ENCODE results near the gene FAIM2. TPM values are rescaled to one million over a fixed set of nuclear protein-coding genes. Genes with fewer than 3 reads are reported as not detected.

FAIM2 gene
- total and polyA plus RNA-seq, 2 experiments from 2014 or later: 0.61 to 2.0 TPM

- TF ChIP-seq, protein P1, sequence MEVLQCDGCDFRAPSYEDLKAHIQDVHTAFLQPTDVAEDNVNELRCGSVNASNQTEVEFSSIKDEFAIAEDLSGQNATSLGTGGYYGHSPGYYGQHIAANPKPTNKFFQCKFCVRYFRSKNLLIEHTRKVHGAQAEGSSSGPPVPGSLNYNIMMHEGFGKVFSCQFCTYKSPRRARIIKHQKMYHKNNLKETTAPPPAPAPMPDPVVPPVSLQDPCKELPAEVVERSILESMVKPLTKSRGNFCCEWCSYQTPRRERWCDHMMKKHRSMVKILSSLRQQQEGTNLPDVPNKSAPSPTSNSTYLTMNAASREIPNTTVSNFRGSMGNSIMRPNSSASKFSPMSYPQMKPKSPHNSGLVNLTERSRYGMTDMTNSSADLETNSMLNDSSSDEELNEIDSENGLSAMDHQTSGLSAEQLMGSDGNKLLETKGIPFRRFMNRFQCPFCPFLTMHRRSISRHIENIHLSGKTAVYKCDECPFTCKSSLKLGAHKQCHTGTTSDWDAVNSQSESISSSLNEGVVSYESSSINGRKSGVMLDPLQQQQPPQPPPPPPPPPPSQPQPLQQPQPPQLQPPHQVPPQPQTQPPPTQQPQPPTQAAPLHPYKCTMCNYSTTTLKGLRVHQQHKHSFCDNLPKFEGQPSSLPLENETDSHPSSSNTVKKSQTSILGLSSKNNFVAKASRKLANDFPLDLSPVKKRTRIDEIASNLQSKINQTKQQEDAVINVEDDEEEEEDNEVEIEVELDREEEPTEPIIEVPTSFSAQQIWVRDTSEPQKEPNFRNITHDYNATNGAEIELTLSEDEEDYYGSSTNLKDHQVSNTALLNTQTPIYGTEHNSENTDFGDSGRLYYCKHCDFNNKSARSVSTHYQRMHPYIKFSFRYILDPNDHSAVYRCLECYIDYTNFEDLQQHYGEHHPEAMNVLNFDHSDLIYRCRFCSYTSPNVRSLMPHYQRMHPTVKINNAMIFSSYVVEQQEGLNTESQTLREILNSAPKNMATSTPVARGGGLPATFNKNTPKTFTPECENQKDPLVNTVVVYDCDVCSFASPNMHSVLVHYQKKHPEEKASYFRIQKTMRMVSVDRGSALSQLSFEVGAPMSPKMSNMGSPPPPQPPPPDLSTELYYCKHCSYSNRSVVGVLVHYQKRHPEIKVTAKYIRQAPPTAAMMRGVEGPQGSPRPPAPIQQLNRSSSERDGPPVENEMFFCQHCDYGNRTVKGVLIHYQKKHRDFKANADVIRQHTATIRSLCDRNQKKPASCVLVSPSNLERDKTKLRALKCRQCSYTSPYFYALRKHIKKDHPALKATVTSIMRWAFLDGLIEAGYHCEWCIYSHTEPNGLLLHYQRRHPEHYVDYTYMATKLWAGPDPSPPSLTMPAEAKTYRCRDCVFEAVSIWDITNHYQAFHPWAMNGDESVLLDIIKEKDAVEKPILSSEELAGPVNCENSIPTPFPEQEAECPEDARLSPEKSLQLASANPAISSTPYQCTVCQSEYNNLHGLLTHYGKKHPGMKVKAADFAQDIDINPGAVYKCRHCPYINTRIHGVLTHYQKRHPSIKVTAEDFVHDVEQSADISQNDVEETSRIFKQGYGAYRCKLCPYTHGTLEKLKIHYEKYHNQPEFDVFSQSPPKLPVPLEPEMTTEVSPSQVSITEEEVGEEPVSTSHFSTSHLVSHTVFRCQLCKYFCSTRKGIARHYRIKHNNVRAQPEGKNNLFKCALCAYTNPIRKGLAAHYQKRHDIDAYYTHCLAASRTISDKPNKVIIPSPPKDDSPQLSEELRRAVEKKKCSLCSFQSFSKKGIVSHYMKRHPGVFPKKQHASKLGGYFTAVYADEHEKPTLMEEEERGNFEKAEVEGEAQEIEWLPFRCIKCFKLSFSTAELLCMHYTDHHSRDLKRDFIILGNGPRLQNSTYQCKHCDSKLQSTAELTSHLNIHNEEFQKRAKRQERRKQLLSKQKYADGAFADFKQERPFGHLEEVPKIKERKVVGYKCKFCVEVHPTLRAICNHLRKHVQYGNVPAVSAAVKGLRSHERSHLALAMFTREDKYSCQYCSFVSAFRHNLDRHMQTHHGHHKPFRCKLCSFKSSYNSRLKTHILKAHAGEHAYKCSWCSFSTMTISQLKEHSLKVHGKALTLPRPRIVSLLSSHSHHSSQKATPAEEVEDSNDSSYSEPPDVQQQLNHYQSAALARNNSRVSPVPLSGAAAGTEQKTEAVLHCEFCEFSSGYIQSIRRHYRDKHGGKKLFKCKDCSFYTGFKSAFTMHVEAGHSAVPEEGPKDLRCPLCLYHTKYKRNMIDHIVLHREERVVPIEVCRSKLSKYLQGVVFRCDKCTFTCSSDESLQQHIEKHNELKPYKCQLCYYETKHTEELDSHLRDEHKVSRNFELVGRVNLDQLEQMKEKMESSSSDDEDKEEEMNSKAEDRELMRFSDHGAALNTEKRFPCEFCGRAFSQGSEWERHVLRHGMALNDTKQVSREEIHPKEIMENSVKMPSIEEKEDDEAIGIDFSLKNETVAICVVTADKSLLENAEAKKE (CRISPR knock-in tag; IDR thresholded peaks at IDR 0.05): no peak
- no peak for TF ChIP-seq NANOG (IDR thresholded peaks at IDR 0.05; ENCODE audit: borderline replicate concordance)
- TF ChIP-seq, protein P2, sequence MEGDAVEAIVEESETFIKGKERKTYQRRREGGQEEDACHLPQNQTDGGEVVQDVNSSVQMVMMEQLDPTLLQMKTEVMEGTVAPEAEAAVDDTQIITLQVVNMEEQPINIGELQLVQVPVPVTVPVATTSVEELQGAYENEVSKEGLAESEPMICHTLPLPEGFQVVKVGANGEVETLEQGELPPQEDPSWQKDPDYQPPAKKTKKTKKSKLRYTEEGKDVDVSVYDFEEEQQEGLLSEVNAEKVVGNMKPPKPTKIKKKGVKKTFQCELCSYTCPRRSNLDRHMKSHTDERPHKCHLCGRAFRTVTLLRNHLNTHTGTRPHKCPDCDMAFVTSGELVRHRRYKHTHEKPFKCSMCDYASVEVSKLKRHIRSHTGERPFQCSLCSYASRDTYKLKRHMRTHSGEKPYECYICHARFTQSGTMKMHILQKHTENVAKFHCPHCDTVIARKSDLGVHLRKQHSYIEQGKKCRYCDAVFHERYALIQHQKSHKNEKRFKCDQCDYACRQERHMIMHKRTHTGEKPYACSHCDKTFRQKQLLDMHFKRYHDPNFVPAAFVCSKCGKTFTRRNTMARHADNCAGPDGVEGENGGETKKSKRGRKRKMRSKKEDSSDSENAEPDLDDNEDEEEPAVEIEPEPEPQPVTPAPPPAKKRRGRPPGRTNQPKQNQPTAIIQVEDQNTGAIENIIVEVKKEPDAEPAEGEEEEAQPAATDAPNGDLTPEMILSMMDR (conservative IDR thresholded peaks at IDR 0.05; ENCODE audit: low read depth in 2 of 2): no peak
These were observed 57.7 kb downstream of the FAIM2 start (continued) for GRCh38 chr12:49846032-49846431.

DNA sequence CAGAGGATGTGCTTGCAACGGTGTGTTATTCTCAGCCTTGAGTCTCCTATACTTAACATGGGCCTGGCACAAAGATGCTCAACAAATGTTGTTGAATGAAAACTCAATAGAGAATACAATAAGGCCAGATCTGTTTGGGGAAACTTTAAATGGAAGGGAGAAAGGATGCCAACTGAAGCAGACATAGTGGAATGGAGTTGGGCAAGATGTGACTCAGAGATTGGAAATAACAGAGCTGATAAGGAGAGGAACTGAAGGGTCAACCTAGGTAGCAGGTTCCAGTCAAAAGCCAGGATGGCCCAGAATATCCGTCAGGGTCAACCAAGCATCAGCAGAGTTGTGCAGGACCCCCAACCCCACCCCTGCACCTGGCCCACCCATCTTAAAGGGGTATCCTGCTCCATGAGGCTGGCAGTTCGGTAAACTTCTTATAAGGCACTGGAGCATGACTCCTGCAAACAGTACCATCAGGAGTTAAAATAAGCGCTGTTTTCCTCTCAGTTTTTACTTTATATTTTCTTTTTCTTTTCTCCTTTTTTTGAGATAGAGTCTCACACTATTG lies 59.7 kb downstream of the FAIM2 start:
- Histone ChIP-seq H3K27ac (ENCODE audit: low read depth) (no peak overlapping the region; the same call in 1 of the 2 replicates), H3K36me3 (ENCODE audit: insufficient read depth) (no peaks in the 10 kb centered on the region), H3F3A (replicated peaks; ENCODE audit: low read depth) (peaks cover 11% of the 10 kb centered on the region), H4K20me1 (replicated peaks; ENCODE audit: insufficient read depth) (no peaks in the 10 kb centered on the region), H3K4me3 (no peak overlapping the region; the same call in 1 of the 2 replicates), H2AFZ (no peak overlapping the region), H3K9me2 (ENCODE audit: insufficient read depth) (no peaks in the 10 kb centered on the region), H3K4me2 (peak overlapping the region; percentile 94; the same call in 1 of the 2 replicates), H3K79me2 (replicated peaks; ENCODE audit: insufficient read depth) (no peaks in the 10 kb centered on the region), H3K27me3 (ENCODE audit: insufficient read depth) (no peaks in the 10 kb centered on the region), H3K4me1 (ENCODE audit: insufficient read depth) (peaks cover 9% of the 10 kb centered on the region; the same call in 1 of the 2 replicates)
- Mint-ChIP-seq H3K27me3 (ENCODE audit: insufficient read depth, low read depth, poor library complexity) (peaks cover 10% of the 10 kb centered on the region), H3K4me1 (peaks cover 14% of the 10 kb centered on the region), H3K27ac (no peak overlapping the region), H3K4me3 (peak overlapping the region; percentile 96; the same call in 1 of the 3 replicates), H3K36me3 (ENCODE audit: low read depth) (no peaks in the 10 kb centered on the region; the same call in 2 of the 3 replicates), H3K9me3 (no peaks in the 10 kb centered on the region)
- DNase-seq (ENCODE audit: low spot score): no peak
- no peak for ATAC-seq
- no peak for TF ChIP-seq STAT1 (IDR thresholded peaks at IDR 0.05; ENCODE audit: unreplicated experiment)
- TF ChIP-seq, protein P3, sequence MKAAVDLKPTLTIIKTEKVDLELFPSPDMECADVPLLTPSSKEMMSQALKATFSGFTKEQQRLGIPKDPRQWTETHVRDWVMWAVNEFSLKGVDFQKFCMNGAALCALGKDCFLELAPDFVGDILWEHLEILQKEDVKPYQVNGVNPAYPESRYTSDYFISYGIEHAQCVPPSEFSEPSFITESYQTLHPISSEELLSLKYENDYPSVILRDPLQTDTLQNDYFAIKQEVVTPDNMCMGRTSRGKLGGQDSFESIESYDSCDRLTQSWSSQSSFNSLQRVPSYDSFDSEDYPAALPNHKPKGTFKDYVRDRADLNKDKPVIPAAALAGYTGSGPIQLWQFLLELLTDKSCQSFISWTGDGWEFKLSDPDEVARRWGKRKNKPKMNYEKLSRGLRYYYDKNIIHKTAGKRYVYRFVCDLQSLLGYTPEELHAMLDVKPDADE (IDR thresholded peaks at IDR 0.05): no peak
- no peak for TF ChIP-seq ZNF331 (CRISPR knock-in tag; IDR thresholded peaks at IDR 0.05; ENCODE audit: low read depth)

All from GM23338 (cell line).